Endothelial cell (in vitro differentiated cells): ENCODE measurements around the gene TRRAP. TPM values are rescaled to one million over a fixed set of nuclear protein-coding genes. Genes with fewer than 3 reads are reported as not detected.

Experiments used
- DNase-seq: peaks from one replicate; pipeline ENCODE4 v3.0.0; 2021; ENCODE audit warnings: low spot score
- H3K27ac Mint-ChIP-seq: one replicate; pipeline ENCODE4 v1.8.0; 2021; ENCODE audit warnings: mixed read lengths, inconsistent platforms; ENCODE audit not compliant: unreplicated experiment
- H3K27me3 Mint-ChIP-seq: one replicate; pipeline ENCODE4 v1.8.0; 2021; ENCODE audit warnings: mild to moderate bottlenecking, moderate library complexity, mixed read lengths, inconsistent platforms; ENCODE audit not compliant: unreplicated experiment
- H3K36me3 Mint-ChIP-seq: one replicate; pipeline ENCODE4 v1.8.0; 2021; ENCODE audit warnings: mild to moderate bottlenecking, low read depth, mixed read lengths, inconsistent platforms; ENCODE audit not compliant: unreplicated experiment
- H3K4me1 Mint-ChIP-seq: one replicate; pipeline ENCODE4 v1.8.0; 2021; ENCODE audit warnings: mild to moderate bottlenecking, mixed read lengths, inconsistent platforms; ENCODE audit not compliant: unreplicated experiment
- H3K4me3 Mint-ChIP-seq: one replicate; pipeline ENCODE4 v1.8.0; 2021; ENCODE audit warnings: mild to moderate bottlenecking, mixed read lengths, inconsistent platforms; ENCODE audit not compliant: unreplicated experiment
- H3K9me3 Mint-ChIP-seq: one replicate; pipeline ENCODE4 v1.8.0; 2021; ENCODE audit warnings: mixed read lengths, inconsistent platforms; ENCODE audit not compliant: unreplicated experiment
- total RNA-seq: library from RNA; stranded (reverse); fragmentation: NEBNext Ultra II Directional; extraction: Animal tissue kit (Norgen Biotek cat#: 25700); gene quantifications from one replicate; pipeline ENCODE4 v1.2.1, GENCODE V29; 2021; ENCODE audit not compliant: unreplicated experiment
- TF ChIP-seq, protein P1 (sequence below): fragments of 200-600 bp; sonication (generic); IDR thresholded peaks from one replicate; pipeline ENCODE4 v1.5.0; 2021; ENCODE audit warnings: antibody characterized with exemption; ENCODE audit not compliant: unreplicated experiment

Gene TRRAP
- total RNA-seq, 1 donor from 2014 or later: 53.5 TPM

DNA sequence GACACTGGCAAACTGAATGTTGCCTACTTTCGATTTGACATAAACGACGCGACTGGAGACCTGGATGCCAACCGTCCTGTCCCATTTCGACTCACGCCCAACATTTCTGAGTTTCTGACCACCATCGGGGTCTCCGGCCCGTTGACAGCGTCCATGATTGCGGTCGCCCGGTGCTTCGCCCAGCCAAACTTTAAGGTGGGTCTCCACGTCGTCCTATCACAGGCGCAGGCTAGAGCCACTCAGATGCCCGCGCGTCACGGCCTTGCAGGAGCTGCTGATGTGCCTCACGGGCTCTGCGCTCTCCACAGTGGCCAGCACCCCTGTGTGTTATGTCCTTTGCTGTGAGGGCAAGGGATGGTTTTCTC is 133.0 kb downstream of the TRRAP start:
- TF ChIP-seq, protein P1, sequence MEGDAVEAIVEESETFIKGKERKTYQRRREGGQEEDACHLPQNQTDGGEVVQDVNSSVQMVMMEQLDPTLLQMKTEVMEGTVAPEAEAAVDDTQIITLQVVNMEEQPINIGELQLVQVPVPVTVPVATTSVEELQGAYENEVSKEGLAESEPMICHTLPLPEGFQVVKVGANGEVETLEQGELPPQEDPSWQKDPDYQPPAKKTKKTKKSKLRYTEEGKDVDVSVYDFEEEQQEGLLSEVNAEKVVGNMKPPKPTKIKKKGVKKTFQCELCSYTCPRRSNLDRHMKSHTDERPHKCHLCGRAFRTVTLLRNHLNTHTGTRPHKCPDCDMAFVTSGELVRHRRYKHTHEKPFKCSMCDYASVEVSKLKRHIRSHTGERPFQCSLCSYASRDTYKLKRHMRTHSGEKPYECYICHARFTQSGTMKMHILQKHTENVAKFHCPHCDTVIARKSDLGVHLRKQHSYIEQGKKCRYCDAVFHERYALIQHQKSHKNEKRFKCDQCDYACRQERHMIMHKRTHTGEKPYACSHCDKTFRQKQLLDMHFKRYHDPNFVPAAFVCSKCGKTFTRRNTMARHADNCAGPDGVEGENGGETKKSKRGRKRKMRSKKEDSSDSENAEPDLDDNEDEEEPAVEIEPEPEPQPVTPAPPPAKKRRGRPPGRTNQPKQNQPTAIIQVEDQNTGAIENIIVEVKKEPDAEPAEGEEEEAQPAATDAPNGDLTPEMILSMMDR: no peak
- no peaks in the 10 kb centered on the region for H3K4me1 Mint-ChIP-seq
- no peak overlapping the region for H3K27ac Mint-ChIP-seq
- no peaks in the 10 kb centered on the region for H3K9me3 Mint-ChIP-seq
- peaks cover 51% of the 10 kb centered on the region for H3K36me3 Mint-ChIP-seq
- H3K27me3 Mint-ChIP-seq: peaks cover 14% of the 10 kb centered on the region
- no peak for DNase-seq
- H3K4me3 Mint-ChIP-seq: peak overlapping the region; percentile 51

DNA sequence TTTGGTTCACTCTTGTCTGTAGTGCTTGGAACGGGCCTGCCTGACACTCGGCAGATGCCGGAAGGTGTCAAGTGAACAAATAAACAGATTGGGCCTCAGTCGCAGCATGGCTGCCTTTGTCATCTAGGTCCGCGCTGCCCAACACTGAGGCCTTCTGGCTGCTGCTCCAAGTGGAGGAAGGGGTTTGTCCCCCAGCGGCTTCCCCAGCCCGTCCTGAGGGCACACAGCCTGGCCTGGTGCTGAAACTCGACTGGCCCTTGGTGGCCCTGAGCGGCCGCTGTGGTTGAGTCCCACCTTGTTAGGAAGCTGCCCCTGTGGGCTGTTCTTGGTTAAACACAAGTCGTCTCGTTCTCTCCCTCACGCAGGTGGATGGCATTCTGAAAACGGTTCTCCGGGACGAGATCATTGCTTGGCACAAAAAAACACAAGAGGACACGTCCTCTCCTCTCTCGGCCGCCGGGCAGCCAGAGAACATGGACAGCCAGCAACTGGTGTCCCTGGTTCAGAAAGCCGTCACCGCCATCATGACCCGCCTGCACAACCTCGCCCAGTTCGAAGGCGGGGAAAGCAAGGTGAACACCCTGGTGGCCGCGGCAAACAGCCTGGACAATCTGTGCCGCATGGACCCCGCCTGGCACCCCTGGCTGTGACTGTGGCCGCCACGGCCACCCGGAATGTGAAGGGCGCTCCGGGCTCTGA is 133.5 kb downstream of the TRRAP start:
- H3K36me3 Mint-ChIP-seq: peaks cover 52% of the 10 kb centered on the region

DNA sequence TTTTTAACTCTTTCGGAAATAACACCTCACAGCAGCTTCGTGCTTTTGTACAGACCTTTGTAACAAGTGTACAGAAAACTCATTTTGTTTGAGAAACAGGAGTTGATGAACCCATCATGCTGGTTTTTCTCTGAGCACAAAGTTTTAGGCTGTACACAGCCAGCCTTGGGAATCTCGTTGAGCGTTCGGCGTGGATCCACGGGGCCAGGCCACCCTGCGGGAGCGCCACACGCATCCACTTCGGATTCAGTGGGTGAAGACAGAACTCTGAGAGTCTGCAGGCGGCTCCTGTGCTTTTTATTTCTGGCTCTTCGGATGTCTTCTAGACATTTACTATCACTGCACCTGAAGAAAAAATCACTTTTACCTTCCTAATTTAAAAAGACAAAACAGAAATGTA is 134.4 kb downstream of the TRRAP start:
- no peak for DNase-seq
- TF ChIP-seq, protein P1: no peak
- no peaks in the 10 kb centered on the region for H3K9me3 Mint-ChIP-seq
- no peaks in the 10 kb centered on the region for H3K4me1 Mint-ChIP-seq
- peaks cover 14% of the 10 kb centered on the region for H3K27me3 Mint-ChIP-seq
- no peak overlapping the region for H3K27ac Mint-ChIP-seq
- H3K4me3 Mint-ChIP-seq: no peak overlapping the region
- H3K36me3 Mint-ChIP-seq: peaks cover 53% of the 10 kb centered on the region

More for the DNA sequence above, 133.5 kb downstream of the TRRAP start:
- no peak overlapping the region for H3K27ac Mint-ChIP-seq
- peaks cover 14% of the 10 kb centered on the region for H3K27me3 Mint-ChIP-seq
- no peaks in the 10 kb centered on the region for H3K4me1 Mint-ChIP-seq
- no peaks in the 10 kb centered on the region for H3K9me3 Mint-ChIP-seq
- TF ChIP-seq, protein P1: no peak
- no peak for DNase-seq
- H3K4me3 Mint-ChIP-seq: no peak overlapping the region

DNA sequence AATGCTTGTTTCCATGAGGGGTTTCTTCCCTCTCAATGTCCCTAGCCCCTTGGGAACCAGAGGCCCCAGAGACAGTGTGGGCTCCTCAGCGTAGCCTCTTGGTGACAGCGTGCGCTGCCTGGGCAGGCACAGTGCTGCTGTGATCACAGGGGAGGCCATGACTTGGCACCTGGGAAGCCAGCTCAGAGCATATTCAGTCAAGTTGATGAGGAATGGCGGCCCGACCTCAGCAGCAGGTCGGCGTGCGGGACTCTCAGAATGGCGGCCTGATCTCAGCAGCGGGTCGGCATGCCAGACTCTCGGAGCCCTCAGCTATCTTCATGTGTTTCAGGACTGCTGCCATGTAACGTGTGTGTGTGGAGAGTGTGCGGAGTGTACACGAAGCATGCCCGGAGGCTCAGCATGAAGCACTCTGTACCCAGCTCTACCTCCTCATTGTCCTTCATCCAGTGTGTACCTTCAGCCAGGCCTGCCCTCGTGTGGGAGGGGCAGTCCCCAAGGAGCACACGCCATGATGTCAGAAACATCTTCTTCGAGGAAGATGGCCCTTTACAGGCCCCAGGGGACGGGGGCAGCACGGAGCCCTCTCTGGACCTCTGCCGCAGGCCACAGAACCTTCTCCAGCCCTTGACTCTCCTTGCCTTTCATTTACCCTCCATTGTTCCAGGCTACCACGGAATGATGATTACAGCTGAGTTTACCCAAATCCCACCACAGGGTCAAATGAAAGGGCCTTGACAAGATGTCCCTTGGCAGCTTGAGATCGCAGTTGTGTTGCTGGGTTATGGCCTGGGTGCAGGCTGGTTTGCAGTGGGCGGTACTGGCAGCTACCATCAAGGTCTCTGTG is 135.2 kb downstream of the TRRAP start:
- DNase-seq: no peak
- Mint-ChIP-seq H3K4me3 (no peak overlapping the region), H3K4me1 (no peaks in the 10 kb centered on the region), H3K27me3 (peaks cover 7% of the 10 kb centered on the region), H3K36me3 (peaks cover 53% of the 10 kb centered on the region), H3K27ac (no peak overlapping the region), H3K9me3 (no peaks in the 10 kb centered on the region)
- TF ChIP-seq, protein P1: no peak
